ENCODE data around the gene GRID2IP.

GRID2IP gene

DNA sequence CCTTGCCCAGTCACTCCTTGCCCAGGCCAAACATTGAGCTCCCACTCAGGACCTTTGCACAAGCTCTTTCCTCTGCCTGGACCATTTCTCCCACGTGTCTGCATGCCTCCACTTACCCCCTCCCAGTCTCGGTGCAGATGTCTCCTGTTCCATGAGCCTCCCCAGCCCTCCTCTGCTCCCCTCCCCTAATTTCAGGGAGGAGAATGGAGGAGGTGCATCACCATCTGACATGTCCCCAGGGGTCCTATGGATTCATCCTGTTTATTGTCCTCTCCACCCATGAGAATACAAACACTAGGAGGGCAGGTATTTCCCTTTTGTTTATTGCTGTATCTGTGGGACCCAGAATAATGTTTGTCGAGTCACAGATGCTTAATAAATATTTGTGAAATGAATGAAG is 8.6 kb upstream of the GRID2IP start:
- no peak for TF ChIP-seq ZNF404 (tag by site-specific recombination; IDR thresholded peaks at IDR 0.05)
- no peak for TF ChIP-seq KLF8 (tag by site-specific recombination; IDR thresholded peaks at IDR 0.05)
- no peak for TF ChIP-seq ZNF544 (tag by site-specific recombination; IDR thresholded peaks at IDR 0.05)
- TF ChIP-seq ZNF394 (tag by site-specific recombination; IDR thresholded peaks at IDR 0.05; ENCODE audit: borderline replicate concordance) = no peak
- TF ChIP-seq GLIS2 (tag by site-specific recombination; IDR thresholded peaks at IDR 0.05) = no peak
- TF ChIP-seq ZNF138 (tag by site-specific recombination; IDR thresholded peaks at IDR 0.05; ENCODE audit: borderline replicate concordance) = no peak
- TF ChIP-seq KLF17 (tag by site-specific recombination; IDR thresholded peaks at IDR 0.05) = no peak
- TF ChIP-seq ZNF174 (tag by site-specific recombination; IDR thresholded peaks at IDR 0.05) = no peak
- no peak for TF ChIP-seq ZNF513 (tag by site-specific recombination; IDR thresholded peaks at IDR 0.05)
- TF ChIP-seq ZNF335 (tag by site-specific recombination; conservative IDR thresholded peaks at IDR 0.05) = no peak
- ChIA-PET CTCF (interaction anchor here (0.7 to 3.0 kb wide), 8 partner anchors 8 to 53 kb away, joined by 4 to 42 read pairs (median 5); partner anchors contain the start of genes INTS15 and ZDHHC4), POLR2A (no interaction called here)
- no peaks in the 10 kb centered on the region for H3K4me1 ChIP-seq (ENCODE audit: control insufficient read depth, insufficient read depth, low read length)
- H3K9me3 ChIP-seq (ENCODE audit: control insufficient read depth, insufficient read depth, low read depth, low read length) = no peaks in the 10 kb centered on the region
- H3K36me3 ChIP-seq (ENCODE audit: control insufficient read depth in 2 of 2, insufficient read depth in 1 of 2, low read length in 2 of 2) = no peaks in the 10 kb centered on the region
- H3K27ac ChIP-seq (ENCODE audit: extremely low read depth, low read depth, low read length) = no peak overlapping the region
- no peak overlapping the region for H3K4me3 ChIP-seq (ENCODE audit: low read depth, low read length)

DNA sequence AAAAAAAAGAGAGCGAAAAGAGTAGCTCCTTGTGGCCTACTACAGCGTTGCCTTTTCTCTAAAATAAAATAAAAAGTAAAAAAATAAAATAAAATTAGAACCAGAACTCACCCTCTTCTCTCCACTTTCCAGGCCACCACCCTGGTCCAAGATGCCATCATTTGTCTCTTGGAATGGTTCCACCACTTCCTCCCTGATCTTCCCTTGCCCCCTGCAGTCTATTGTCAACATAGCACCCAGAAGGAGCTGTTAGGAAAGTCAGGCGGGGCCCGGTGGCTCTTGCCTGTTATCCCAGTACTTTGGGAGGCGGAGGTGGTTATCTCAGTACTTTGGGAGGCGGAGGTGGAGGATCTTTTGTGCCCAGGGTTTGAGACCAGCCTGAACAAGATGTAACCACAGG is 7.6 kb upstream of the GRID2IP start:
- ChIA-PET CTCF (interaction anchor here (0.5 to 3.0 kb wide), 19 partner anchors 9 to 611 kb away, joined by 3 to 42 read pairs (median 4); partner anchors contain the start of genes INTS15 and ZDHHC4), POLR2A (interaction anchor here (0.7 to 0.8 kb wide), 3 partner anchors 9 to 31 kb away, joined by 3 to 4 read pairs (median 4); partner anchors contain the start of gene INTS15)
- Histone ChIP-seq H3K9me3 (ENCODE audit: control insufficient read depth, insufficient read depth, low read depth, low read length) (no peaks in the 10 kb centered on the region), H3K4me1 (ENCODE audit: control insufficient read depth, insufficient read depth, low read length) (no peaks in the 10 kb centered on the region), H3K27ac (ENCODE audit: extremely low read depth, low read depth, low read length) (no peak overlapping the region), H3K36me3 (ENCODE audit: control insufficient read depth in 2 of 2, insufficient read depth in 1 of 2, low read length in 2 of 2) (no peaks in the 10 kb centered on the region), H3K4me3 (ENCODE audit: low read depth, low read length) (no peak overlapping the region)
- peak; percentile 40 for TF ChIP-seq ZNF654 (tag by site-specific recombination; IDR thresholded peaks at IDR 0.05; ENCODE audit: low read depth)
- TF ChIP-seq GLIS1 (tag by site-specific recombination; IDR thresholded peaks at IDR 0.05) = peak; percentile 50
- TF ChIP-seq EGR2 (tag by site-specific recombination; IDR thresholded peaks at IDR 0.05; ENCODE audit: low read depth) = 0 out of 2 replicates have a peak, but pooled peaks have one; percentile 29
- TF ChIP-seq FEZF1 (tag by site-specific recombination; IDR thresholded peaks at IDR 0.05) = no peak
- no peak for TF ChIP-seq ZNF16 (tag by site-specific recombination; IDR thresholded peaks at IDR 0.05; ENCODE audit: low read depth)
- TF ChIP-seq ZNF341 (tag by site-specific recombination; IDR thresholded peaks at IDR 0.05; ENCODE audit: low read depth) = no peak
- 0 out of 2 replicates have a peak, but pooled peaks have one; percentile 10 for TF ChIP-seq ZFHX2 (tag by site-specific recombination; conservative IDR thresholded peaks at IDR 0.05)

DNA sequence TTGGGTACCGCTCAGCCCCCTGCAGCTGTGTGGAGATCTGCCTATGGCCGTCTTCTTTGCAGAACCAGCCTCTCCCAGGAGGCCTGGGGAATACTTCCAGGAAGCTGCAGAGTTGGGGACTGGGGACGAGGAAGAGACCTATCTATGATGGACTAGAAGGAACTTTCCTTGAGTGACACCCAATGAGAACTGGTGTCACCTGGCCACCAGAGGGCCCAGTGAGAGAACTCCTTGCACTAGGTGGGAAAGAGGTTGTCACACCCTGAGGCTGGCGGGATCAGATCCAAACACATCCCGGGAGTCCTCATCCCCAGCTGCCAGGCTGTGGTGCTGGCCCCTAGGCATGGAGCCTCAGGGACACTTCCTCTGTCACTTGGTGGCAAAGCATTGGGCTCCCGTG is 4.9 kb upstream of the GRID2IP start:
- ChIA-PET CTCF (no interaction called here), POLR2A (no interaction called here)
- no peak for TF ChIP-seq YY1 (tag by site-specific recombination; IDR thresholded peaks at IDR 0.05)
- TF ChIP-seq BCL6B (tag by site-specific recombination; IDR thresholded peaks at IDR 0.05) = no peak
- no peak for TF ChIP-seq ZNF146 (tag by site-specific recombination; IDR thresholded peaks at IDR 0.05)
- TF ChIP-seq PBX3 (CRISPR knock-in tag; IDR thresholded peaks at IDR 0.05) = no peak
- TF ChIP-seq ZNF26 (tag by site-specific recombination; IDR thresholded peaks at IDR 0.05) = no peak
- no peak for TF ChIP-seq ZNF501 (tag by site-specific recombination; IDR thresholded peaks at IDR 0.05)
- TF ChIP-seq ZNF132 (tag by site-specific recombination; IDR thresholded peaks at IDR 0.05; ENCODE audit: borderline replicate concordance) = no peak
- no peak for TF ChIP-seq KLF16 (tag by site-specific recombination; IDR thresholded peaks at IDR 0.05)
- no peak for TF ChIP-seq GLIS1 (tag by site-specific recombination; IDR thresholded peaks at IDR 0.05)
- no peak for TF ChIP-seq ZNF221 (tag by site-specific recombination; IDR thresholded peaks at IDR 0.05; ENCODE audit: borderline replicate concordance)

More for the DNA sequence above, 4.9 kb upstream of the GRID2IP start:
- no peaks in the 10 kb centered on the region for H3K36me3 ChIP-seq (ENCODE audit: control insufficient read depth in 2 of 2, insufficient read depth in 1 of 2, low read length in 2 of 2)
- H3K27ac ChIP-seq (ENCODE audit: extremely low read depth, low read depth, low read length) = no peak overlapping the region
- no peak overlapping the region for H3K4me3 ChIP-seq (ENCODE audit: low read depth, low read length)
- H3K9me3 ChIP-seq (ENCODE audit: control insufficient read depth, insufficient read depth, low read depth, low read length) = no peaks in the 10 kb centered on the region
- no peaks in the 10 kb centered on the region for H3K4me1 ChIP-seq (ENCODE audit: control insufficient read depth, insufficient read depth, low read length)

Data from HEK293 (cell line).